HG02885 (cell line): ENCODE measurements around the gene SLC39A11.

ENCODE experiments used
- ATAC-seq: cut with Tn5 transposase; IDR thresholded peaks from one replicate; pipeline ENCODE4 v1.9.1; 2021; ENCODE audit warnings: mild to moderate bottlenecking; ENCODE audit not compliant: unreplicated experiment, poor library complexity

SLC39A11 gene

DNA sequence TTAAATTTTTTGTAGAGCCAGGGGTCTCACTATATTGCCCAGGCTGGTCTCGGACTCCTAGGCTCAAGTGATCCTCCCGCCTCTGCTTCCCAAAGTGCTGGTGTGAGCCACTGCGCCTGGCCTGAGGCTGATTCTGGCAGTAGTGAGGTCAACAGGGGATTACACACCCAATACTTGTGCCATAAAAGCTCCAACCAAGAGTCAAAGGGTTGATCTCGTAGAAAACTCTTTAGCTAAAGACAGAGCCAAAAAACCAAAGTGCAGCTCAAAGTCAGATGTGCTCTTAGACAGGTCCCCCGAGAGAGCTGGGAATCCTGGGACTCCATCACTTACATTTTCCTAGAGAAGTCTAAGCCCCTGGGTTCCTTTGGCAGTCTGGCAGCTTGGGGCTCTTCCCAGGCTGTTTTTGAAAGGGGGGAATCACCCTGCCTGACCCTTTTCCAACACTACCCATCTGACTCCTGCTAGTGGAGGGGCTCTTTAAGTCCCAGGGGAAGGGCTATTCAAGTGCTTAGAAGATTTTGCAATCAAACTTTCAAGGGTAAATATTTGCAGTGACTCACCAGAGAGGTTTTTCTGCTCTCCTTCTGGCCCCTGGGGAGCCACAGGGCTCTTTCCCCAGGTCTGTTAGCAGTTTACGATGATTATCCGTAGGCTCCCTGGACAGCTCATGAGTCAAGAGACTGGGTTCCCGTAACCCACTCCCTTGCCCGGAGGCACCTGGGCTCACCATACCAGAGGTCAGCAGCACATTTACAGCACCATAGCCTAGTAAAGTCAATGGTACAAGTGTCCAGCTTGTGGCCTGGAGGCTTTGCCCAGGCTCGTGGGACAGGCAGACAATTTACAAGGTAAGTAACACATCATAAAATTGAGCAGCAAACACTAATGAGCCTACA is 408.7 kb downstream of the SLC39A11 start:
- ATAC-seq = no peak

GRCh38 chr17:72682605-72683004 is 409.9 kb downstream of the SLC39A11 start:
- ATAC-seq = no peak

GRCh38 chr17:72681844-72682243 is 410.6 kb downstream of the SLC39A11 start:
- ATAC-seq = no peak

GRCh38 chr17:72677714-72678390 is 414.6 kb downstream of the SLC39A11 start:
- no peak for ATAC-seq

GRCh38 chr17:72677108-72677507 is 415.4 kb downstream of the SLC39A11 start:
- no peak for ATAC-seq

- ATAC-seq = no peak
These were observed 419.8 kb downstream of the SLC39A11 start for GRCh38 chr17:72672729-72673128.

- ATAC-seq = no peak
These were observed 421.5 kb downstream of the SLC39A11 start for GRCh38 chr17:72671016-72671415.

DNA sequence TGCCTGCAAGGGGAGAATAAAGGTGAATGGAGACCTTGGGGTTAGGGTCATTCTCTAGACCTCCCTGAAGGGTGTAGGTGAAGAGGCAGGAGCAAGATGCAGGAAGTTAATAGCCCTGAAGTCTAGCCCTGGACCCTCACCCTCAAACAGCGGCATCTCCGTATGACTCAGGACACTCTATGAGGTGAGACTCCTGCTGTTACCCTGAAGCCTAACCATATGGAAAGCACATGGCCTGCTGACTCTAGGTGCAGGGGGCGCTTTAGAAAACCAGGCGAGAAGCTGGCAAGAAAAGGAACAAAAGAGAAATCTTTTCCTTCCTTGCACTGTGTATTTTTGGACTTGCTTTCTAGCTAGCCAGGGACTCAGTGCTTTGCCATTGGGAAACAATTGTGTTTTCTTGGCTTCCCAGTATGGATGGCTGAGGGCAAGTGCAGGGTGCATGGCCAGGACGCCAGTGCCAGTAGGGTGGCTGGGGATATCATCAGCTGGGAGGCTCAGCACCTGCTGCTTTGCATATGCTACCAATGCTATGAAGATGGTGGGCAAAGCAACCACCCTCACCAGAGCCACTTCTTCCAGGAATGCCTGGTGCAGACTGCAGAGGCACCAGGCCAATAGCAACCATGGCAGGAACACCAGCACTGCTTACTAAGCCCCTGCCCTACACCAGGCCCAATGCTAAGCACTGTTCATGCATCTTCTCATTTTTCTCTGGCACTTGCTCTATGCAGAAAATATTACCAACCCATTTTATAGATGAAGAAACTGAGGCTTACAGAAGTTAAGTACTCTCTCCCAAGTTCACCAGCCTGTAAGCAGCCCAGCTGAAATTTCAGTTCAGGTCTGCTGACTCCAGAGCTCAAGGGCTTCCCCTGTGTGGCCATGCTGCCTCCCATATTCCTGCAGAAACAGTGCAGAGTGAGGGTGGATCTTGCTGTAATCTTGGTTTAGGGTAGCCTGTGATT is 425.1 kb downstream of the SLC39A11 start:
- no peak for ATAC-seq

GRCh38 chr17:72665852-72666851 is 426.3 kb downstream of the SLC39A11 start:
- no peak for ATAC-seq

DNA sequence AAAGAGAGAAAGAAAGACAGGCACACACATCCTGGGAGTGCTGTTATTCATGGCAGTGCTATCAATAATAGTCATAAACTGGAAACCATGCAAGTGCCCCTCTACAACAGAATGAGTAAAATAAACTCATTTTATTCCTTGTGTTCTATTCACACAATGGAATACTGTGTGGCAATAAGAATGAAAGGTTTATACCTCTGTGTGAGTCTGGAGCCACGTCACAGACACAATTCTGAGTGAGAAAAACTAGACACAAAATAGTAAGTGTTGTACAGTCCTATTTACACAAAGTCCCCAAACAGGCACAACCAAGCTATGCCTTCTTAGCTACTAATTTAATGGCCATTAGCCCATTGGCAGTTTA is 429.7 kb downstream of the SLC39A11 start:
- ATAC-seq = no peak

- ATAC-seq = no peak
These were observed 430.3 kb downstream of the SLC39A11 start for GRCh38 chr17:72661945-72662826.

GRCh38 chr17:72661116-72661944 is 431.2 kb downstream of the SLC39A11 start:
- no peak for ATAC-seq

DNA sequence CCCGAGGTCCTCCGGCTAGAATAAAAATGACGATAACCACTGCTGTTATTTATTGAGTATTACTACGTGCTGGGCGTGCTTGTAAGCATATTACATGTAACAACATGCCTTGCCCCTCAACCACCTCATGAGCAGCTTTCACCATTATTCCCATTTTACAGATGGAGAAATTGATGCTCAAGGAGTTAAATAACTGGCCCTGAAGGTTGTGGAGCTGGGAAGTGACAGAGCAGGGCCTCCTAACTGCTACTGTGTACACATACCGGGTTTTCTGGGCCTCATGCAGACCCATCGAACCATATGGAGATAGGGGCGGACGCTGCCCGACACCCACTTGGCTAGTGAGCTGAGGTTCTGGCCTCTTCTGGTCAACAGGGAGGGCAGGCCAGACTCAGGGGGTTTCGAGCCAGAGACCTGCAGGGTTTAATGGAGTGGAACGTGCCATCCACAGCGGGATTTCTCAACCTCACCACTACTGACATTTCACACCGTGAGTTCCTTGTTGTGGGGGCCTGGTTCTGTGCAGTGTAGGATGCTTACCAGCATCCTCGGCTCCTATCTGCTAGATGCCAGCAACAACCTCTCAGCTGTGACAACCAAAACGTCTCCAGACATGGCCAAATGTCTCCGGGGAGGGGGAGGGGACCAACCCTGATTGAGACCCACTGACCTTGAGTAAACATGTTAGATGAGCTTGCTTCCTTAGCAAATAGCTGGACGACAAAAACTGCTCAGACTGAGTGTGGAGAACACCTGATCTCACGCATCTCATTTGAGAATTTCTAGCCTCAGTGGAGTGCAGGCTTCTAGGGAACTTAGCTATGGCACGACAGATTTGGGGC is 432.0 kb downstream of the SLC39A11 start:
- no peak for ATAC-seq

DNA sequence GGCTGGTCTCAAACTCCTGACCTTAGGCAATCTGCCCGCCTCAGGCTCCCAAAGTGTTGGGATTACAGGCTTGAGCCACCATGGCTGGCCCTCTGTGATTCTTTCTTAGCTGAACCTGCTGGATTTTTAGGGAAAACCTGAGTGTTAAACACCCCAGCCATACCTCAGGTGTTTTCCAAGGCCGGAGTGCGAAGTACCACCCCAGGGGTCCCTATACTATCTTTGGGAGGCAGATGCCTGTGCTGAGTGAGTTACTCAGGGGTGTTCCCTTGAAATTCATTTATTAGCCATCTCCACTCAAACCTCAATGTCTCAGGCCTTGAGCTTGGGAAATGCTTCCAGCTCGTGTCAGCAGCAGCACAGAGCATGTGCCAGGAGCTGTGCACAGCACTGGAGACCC is 432.7 kb downstream of the SLC39A11 start:
- no peak for ATAC-seq

- ATAC-seq = no peak
These were observed 433.8 kb downstream of the SLC39A11 start for GRCh38 chr17:72658675-72659074.

DNA sequence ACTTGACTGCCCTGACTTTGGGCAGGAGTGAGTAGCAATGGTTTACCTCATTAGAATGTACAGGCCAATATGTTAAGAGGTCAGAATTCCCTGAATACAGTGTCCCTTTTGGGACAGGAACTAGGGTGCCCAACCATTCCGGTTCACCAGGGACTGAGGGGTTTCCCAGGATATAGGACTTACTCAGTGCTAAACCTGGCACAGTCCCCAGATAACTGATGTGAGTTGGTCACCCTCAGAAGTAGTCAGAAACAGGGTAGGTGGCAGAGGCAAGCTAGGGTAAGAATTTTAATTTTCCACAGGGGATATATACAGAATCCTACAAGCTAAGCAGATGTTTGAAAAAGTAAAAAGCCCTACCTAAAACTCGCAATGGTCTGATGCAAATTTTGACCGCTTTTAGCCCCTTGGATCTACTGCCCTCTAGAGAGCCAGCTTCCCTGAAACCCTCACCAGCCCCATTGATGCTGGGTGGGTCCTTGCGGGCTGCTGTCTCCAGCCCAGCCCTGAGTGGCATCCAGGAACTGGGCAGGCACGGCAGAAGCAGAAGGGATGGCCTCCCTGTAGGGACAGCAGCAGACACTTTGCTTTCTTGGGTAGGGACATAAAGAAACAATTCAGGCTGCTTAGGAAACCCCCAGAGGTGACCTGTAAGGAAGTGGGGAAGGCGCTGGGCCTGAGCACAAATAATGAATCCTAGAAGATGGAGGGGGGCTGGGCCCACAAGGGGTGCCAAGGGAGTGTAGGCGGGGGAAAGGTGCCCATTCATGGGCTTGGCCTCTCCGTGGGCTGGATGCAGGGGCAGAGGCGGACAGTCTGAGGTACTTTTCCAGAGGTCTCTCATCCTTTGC is 434.8 kb downstream of the SLC39A11 start:
- ATAC-seq = no peak
